Measurements from ENCODE around the gene IFNAR1. TPM values are rescaled to one million over a fixed set of nuclear protein-coding genes. Genes with fewer than 3 reads are reported as not detected.

Gene IFNAR1
- total and polyA plus RNA-seq, 2 of the 4 experiments (the other 2 are of a cell fraction) = 7.8 to 9.9 TPM

DNA sequence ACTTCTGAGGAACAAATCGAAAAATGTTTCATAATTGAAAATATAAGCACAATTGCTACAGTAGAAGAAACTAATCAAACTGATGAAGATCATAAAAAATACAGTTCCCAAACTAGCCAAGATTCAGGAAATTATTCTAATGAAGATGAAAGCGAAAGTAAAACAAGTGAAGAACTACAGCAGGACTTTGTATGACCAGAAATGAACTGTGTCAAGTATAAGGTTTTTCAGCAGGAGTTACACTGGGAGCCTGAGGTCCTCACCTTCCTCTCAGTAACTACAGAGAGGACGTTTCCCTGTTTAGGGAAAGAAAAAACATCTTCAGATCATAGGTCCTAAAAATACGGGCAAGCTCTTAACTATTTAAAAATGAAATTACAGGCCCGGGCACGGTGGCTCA lies 30.6 kb downstream of the IFNAR1 start:
- no peak overlapping the region for H3K23ac ChIP-seq (ENCODE audit: low read depth, low read length)
- H3K56ac ChIP-seq (ENCODE audit: extremely low read depth, insufficient read depth, low read length) = no peak overlapping the region
- H2BK5ac ChIP-seq (ENCODE audit: low read depth, low read length, poor library complexity, severe bottlenecking) = no peak overlapping the region
- no peak overlapping the region for H2BK20ac ChIP-seq (ENCODE audit: low read depth, low read length)
- H3K4me1 ChIP-seq (ENCODE audit: control insufficient read depth, insufficient read depth, low read length) = no peaks in the 10 kb centered on the region
- H3K9me3 ChIP-seq (ENCODE audit: control insufficient read depth, insufficient read depth, low read length) = no peaks in the 10 kb centered on the region
- H3K4me2 ChIP-seq (ENCODE audit: low read depth, low read length) = no peak overlapping the region; the same call in 1 of the 2 replicates
- H3K4me3 ChIP-seq (ENCODE audit: insufficient read depth, low read depth, low read length) = no peak overlapping the region
- H4K91ac ChIP-seq (ENCODE audit: insufficient read depth, low read depth, low read length) = no peak overlapping the region
- dilution Hi-C loops (cut with HindIII; ENCODE audit: low sequenced_read_pairs, unreplicated experiment) = no loop called here
- peaks cover 2% of the 10 kb centered on the region; the same call in 1 of the 2 replicates for H3K9me1 ChIP-seq (ENCODE audit: insufficient read depth, low read length)
- H4K5ac ChIP-seq (ENCODE audit: low read depth, low read length) = no peak overlapping the region
- no peaks in the 10 kb centered on the region for H4K20me1 ChIP-seq (ENCODE audit: insufficient read depth, low read length)
- no peak overlapping the region for H3K18ac ChIP-seq (ENCODE audit: low read depth, low read length)
- no peak overlapping the region for H3K27ac ChIP-seq (ENCODE audit: insufficient read depth, low read length)
- no peak overlapping the region for H2BK15ac ChIP-seq (ENCODE audit: low read depth, low read length)
- POLR2A ChIA-PET (ENCODE audit: unreplicated experiment) = interaction anchor here (0.6 kb wide), 1 partner anchor 99 kb away, joined by 4 read pairs; no protein-coding TSS in a partner anchor
- no peak overlapping the region for H2BK120ac ChIP-seq (ENCODE audit: low read depth, low read length)
- TF ChIP-seq, protein P1, sequence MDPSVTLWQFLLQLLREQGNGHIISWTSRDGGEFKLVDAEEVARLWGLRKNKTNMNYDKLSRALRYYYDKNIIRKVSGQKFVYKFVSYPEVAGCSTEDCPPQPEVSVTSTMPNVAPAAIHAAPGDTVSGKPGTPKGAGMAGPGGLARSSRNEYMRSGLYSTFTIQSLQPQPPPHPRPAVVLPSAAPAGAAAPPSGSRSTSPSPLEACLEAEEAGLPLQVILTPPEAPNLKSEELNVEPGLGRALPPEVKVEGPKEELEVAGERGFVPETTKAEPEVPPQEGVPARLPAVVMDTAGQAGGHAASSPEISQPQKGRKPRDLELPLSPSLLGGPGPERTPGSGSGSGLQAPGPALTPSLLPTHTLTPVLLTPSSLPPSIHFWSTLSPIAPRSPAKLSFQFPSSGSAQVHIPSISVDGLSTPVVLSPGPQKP (IDR thresholded peaks at IDR 0.05; ENCODE audit: borderline replicate concordance, low read depth, low read length) = no peak
- TF ChIP-seq POLR2A (IDR thresholded peaks at IDR 0.05; ENCODE audit: low read depth, low read length) (no peak), MAFK (IDR thresholded peaks at IDR 0.05; ENCODE audit: low read depth, low read length) (no peak), RCOR1 (IDR thresholded peaks at IDR 0.05; ENCODE audit: insufficient replicate concordance, low read length) (no peak)
- TF ChIP-seq, protein P2, sequence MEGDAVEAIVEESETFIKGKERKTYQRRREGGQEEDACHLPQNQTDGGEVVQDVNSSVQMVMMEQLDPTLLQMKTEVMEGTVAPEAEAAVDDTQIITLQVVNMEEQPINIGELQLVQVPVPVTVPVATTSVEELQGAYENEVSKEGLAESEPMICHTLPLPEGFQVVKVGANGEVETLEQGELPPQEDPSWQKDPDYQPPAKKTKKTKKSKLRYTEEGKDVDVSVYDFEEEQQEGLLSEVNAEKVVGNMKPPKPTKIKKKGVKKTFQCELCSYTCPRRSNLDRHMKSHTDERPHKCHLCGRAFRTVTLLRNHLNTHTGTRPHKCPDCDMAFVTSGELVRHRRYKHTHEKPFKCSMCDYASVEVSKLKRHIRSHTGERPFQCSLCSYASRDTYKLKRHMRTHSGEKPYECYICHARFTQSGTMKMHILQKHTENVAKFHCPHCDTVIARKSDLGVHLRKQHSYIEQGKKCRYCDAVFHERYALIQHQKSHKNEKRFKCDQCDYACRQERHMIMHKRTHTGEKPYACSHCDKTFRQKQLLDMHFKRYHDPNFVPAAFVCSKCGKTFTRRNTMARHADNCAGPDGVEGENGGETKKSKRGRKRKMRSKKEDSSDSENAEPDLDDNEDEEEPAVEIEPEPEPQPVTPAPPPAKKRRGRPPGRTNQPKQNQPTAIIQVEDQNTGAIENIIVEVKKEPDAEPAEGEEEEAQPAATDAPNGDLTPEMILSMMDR (conservative IDR thresholded peaks at IDR 0.05; ENCODE audit: low read depth, low read length) = no peak
- H3K4ac ChIP-seq (ENCODE audit: low read depth, low read length) = no peak overlapping the region
- ATAC-seq (ENCODE audit: low read depth) = no peak
- H2AFZ ChIP-seq (replicated peaks; ENCODE audit: low read length, poor library complexity) = no peak overlapping the region
- no peak overlapping the region for H2AK5ac ChIP-seq (ENCODE audit: low read depth, low read length)
- peaks cover 19% of the 10 kb centered on the region for H3K36me3 ChIP-seq (ENCODE audit: control insufficient read depth, insufficient read depth, low read length)
- H3K9ac ChIP-seq (ENCODE audit: low read depth, low read length) = no peak overlapping the region
- WGBS, 2 experiments (ENCODE audit: extremely low coverage in 2 of 2, insufficient read length in 1 of 2) = no CpG with 5 or more reads among the region's 6 CpGs
- DNase-seq = no peak
- H3K14ac ChIP-seq (replicated peaks; ENCODE audit: low read depth, low read length) = no peak overlapping the region
- no peak overlapping the region for H4K8ac ChIP-seq (ENCODE audit: low read depth in 2 of 2, low read length in 2 of 2)
- BruUV-seq (replicated peaks) = no TSS peak
- no peaks in the 10 kb centered on the region for H3K27me3 ChIP-seq (ENCODE audit: control insufficient read depth, insufficient read depth, low read length)
- H2AK9ac ChIP-seq (replicated peaks; ENCODE audit: low read depth, low read length, poor library complexity) = no peak overlapping the region
- in situ Hi-C loops (cut with MboI; ENCODE audit: low sequenced_read_pairs) = no loop called here
- intact Hi-C loops (cut with micrococcal nuclease) = no loop called here
- 0 out of 4 replicates have a peak, but pooled peaks cover 0 to 4% of the 10 kb centered on the region in 2 experiments for H3K79me1 ChIP-seq (ENCODE audit: low read depth in 1 of 2, low read length in 2 of 2)
- CTCF ChIA-PET = no interaction called here

Measured in IMR-90 (cell line).